CD4-positive, alpha-beta T cell treated with Interleukin-6 for 4 hours (primary cell): ENCODE measurements around the gene EXPH5.
"Not testable (repeated sequence)": the region's sequence is repeated elsewhere in the genome, so short reads cannot be mapped to it uniquely, and the experiment has no call there.

Source experiments
- DNase-seq: peaks from one replicate; pipeline ENCODE4 v3.0.0-alpha.2; 2020; ENCODE audit warnings: mixed read lengths

EXPH5 gene

GRCh38 chr11:108602818-108603217 is 9.2 kb upstream of the EXPH5 start:
- DNase-seq = not testable (repeated sequence)

DNA sequence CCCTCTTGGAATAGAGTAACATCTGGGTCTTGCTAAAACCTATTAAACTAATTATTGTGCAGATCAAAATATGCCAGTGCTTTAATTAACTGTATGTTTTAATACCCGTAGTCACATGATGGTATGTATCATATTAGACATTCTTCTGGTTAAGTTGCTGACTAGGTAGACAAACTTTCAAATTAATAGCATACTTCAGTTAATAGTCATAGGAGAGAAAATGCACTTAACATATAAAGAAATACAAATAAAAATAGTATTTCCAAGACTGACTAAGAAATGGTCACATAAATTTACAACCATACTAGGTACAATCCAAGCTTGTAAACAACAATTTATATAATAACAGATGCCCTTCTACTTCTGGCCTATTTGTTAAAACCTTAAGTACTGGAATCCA is 7.6 kb upstream of the EXPH5 start:
- DNase-seq = no peak

DNA sequence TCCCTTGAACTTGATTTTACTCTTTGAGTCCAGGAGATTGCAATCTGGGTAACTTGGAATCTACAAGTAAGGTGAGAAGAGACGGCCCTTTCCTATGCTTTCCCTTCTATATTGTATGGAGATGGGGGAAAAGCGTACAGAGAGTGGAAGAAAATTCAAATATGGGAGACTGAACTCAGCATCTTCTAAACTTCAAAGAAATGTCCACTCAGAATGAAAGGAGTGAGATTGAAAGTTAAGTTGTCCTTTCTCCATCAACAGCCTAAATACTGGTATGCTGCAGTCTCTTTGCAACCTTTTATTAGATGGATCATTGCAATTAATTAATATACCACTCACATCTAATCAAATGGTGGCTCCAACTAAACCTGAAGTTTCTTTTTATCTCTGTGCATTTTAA is 6.4 kb upstream of the EXPH5 start:
- no peak for DNase-seq

DNA sequence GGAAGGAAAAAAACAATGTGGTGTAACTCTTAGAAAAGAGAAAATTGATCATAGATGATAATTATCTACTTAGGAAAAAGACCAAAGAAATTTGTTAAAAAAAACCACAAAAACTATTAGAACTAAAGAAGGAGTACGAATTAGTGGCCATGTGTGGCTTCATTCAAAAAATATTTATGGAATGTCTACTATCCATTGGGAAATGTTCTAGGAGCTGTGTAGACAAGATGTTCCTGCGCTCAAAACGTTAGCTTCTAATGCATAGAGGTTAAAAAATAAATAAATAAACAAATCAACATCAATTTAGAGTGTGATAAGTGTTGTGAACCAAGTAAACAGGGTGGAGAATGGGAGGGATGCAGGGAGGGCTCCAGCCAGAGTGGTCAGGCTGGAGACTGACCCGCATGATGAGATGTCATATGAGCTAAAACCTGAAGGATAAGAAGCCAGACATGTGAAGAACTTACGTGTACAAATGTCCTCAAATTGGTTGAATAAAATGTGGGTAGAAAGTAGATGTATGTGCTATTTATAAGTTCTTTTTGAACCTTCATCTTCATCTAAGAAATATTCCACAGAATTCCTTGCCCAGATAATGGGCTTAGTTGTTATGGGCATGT is 4.3 kb upstream of the EXPH5 start:
- no peak for DNase-seq

DNA sequence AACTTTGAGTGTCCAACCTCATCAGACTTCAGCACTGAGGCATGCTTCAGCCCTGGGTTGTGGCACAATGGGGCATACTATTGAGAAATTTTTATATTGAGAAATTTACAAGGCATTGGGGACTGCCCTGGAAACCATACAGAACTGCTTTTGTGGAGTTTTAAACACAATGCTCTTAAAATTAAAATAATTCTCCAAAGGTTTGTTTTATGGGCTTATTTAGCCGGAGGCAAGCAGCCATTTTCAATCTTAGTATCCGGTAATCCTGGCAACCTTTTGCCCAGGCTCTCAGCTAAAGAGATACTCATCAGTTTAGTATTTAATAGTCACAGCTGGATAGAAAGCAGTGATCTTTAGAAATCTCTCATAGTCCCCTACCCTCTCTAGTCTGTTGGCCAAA is 3.1 kb upstream of the EXPH5 start:
- DNase-seq = no peak

DNA sequence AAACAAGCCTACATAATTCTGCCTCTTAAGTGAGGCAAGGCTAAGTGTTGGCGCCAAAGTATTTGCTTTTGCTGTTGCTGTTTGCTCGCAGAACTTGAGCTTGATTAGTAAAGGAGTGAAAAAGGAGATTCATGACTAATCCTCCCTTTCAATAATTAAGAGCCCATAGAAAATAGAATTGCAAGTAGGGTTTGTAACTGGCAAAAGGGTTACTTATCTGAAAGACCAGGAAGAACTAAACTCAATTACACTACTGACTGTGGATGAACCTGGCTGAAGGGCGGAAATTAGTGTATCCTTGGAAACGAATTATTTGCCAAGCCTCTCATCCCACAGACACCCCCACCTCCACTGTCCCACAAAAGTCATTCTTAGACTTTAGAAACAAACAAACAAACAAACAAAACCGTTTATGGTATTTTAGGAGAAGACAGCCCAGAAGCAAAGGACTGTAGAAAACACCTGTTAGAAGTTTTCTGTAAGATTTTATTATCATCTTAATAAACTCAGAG is 411 bp upstream of the EXPH5 start:
- DNase-seq = no peak

DNA sequence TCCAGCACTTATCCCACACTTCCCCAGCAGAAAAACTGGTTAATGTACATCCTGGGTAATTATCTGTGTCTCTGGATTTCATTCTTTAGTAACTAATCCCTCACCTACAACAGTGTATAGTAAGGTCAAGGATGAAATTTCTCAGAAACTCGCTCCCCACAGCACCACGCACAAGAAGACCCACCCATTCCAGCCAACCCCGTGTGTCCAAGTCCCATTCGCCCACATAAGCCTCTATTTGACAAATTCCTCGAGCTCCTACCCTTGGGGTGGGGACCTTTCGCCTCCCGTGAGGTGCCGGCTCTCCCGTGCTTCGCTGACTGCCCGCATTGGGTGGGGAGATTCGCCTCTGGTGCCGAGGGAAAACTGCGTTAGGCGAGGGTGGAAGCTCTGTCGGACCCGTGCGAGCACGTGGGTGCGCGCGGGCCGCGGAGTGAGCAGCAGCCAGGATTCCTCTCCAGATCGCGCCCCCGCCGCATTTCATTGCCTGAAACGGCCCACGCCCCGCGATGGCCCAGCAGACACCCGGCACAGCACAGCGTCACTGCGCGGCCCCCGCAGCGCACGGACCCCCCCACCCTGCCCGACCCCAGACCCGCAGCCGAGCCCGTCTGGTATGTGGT is 866 bp downstream of the EXPH5 start:
- DNase-seq = peak; percentile 51

- no peak for DNase-seq
These were observed 1.7 kb downstream of the EXPH5 start for GRCh38 chr11:108591893-108592292.

DNA sequence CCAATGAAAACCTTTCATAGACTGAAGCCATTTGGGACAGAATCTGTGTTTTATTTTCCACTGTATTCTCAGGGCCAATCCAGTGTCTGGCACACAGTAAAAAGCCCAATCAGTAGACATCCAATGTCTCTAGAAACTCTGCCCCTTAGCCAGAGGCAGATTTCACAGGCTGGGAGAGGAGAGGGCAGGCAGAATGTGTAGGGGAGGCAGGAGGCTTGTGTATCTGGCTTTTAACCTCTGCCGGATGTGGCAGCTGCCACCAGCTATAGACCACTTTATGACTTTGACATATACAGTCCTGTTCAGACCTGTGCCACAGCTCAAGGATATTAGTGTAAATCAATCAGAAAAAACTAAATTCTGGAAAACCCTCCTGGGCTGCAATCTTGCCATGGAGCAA is 4.4 kb downstream of the EXPH5 start:
- DNase-seq = no peak

GRCh38 chr11:108588287-108588686 is 5.3 kb downstream of the EXPH5 start:
- no peak for DNase-seq

GRCh38 chr11:108587109-108587508 is 6.5 kb downstream of the EXPH5 start:
- DNase-seq = no peak

GRCh38 chr11:108586600-108586999 is 7.0 kb downstream of the EXPH5 start:
- DNase-seq = no peak

DNA sequence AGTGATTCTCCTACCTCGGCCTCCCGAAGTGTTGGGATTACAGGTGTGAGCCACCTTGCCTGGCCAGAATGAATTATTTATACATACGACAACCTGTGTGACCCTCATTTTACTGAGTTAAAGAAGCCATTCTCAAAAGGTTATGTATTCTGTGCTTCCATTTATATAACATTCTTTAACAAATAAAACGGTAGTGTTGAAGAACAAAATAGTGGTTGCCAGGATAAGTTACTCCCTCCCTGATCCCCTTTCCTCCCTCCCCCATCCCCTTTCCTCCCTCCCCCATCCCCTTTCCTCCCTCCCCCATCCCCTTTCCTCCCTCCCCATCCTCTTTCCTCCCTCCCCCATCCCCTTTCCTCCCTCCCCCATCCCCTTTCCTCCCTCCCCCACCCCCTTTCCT is 7.4 kb downstream of the EXPH5 start:
- DNase-seq = not testable (repeated sequence)

DNA sequence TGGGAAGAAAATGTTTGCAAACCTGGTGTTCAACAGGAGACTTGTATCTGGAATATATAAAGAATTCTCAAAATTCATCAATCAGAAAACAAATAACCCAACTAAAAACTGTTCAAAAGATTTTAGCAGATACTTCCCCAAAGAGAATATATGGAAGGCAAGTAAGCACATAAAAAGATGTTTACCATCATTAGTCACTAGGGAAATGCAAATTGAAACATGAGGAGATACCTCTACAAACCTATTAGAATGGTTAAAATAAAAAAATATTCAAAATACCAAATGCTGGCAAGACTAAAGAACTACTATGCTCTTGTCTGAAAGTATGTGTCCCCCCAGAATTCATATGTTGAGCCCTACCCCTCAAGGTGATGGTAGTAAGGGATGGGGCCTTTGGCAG is 8.6 kb downstream of the EXPH5 start:
- no peak for DNase-seq

DNA sequence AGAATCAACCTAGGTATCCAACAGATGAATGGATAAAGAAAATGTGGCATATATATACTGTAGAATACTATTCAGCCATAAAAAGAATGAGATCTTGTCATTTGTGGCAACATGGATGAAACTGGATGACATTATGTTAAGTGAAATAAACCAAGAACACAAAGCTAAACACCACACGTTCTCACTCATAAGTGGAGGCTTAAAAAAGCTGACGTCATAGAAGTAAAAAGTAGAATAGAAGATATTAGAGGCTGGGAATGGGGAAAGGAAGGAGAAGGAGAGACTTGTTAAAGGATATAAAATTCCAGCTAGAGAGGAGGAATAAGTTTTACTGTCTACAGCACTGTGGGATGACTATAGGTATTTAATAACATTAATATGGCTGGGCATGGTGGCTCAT is 12.9 kb downstream of the EXPH5 start:
- no peak for DNase-seq

DNA sequence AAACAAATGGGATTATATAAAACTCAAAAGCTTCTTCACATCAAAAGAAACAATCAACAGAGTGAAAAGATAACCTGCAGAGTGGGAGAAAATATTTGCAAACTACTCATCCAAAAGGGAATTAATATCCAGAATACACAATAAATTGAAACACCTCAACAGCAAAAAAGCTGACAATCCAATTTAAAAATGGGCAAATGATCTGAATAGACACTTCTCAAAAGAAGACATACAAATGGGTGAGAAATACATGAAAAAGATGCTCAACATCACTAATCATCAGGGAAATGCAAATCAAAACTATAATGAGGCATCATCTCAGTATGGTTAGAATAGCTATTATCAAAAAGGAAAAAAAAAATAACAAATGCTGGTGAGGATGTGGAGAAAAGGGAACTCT is 13.5 kb downstream of the EXPH5 start:
- DNase-seq = no peak

DNA sequence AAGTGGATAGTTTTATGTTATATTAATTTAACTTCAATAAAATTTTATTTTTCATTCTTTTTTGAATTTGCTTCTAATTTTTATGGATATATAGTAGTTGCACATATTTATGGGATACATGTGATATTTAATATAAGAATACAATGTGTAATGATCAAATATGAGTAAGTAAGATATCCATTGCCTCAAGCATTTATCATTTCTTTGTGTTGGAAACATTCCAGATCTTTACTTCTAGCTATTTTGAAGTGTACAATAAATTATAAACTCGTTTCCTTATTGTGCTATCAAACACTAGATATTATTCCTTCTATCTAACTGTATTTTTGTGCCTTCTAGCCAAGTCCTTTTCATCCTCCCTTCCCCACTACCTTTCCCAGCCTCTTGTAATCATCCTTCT is 17.0 kb downstream of the EXPH5 start:
- DNase-seq = no peak

DNA sequence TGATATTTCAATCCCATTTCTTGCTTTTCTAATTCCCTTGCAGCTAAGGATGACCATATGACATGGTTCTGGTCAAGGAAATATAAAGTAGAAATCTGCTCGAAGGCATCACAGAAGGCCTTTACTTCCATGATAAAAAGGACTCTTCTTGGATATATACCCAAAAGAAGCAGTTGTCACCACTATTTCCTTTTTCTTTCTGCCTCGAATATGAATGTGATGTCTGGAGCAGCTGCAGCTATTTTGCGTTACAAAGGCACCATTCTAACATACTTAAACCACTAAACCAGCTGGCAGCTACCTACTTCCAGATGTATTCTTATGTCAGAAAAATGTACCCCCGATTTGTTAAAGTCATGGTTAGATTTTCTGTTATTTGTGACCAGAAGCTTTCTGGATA is 18.9 kb downstream of the EXPH5 start:
- no peak for DNase-seq

DNA sequence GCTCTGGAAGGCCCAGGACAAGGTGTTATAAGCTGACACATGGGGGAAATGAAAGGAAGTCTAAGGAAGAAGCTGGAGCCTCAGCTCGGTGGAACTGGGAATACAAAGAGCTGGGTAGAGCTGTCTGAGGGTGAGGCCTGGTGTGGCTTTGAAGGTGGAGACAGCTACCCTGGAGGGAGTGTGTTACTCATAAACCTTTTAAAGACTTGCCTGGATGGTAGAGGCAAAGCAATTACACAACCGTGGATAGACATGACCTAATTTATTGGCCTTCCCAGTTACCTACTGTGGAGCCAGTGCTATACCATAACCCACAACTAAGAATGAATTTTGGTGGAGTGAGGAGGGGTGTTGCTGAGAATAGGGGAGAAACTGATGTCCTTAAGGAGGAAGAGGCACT is 22.6 kb downstream of the EXPH5 start:
- DNase-seq = no peak

GRCh38 chr11:108569896-108570295 is 23.7 kb downstream of the EXPH5 start:
- no peak for DNase-seq

DNA sequence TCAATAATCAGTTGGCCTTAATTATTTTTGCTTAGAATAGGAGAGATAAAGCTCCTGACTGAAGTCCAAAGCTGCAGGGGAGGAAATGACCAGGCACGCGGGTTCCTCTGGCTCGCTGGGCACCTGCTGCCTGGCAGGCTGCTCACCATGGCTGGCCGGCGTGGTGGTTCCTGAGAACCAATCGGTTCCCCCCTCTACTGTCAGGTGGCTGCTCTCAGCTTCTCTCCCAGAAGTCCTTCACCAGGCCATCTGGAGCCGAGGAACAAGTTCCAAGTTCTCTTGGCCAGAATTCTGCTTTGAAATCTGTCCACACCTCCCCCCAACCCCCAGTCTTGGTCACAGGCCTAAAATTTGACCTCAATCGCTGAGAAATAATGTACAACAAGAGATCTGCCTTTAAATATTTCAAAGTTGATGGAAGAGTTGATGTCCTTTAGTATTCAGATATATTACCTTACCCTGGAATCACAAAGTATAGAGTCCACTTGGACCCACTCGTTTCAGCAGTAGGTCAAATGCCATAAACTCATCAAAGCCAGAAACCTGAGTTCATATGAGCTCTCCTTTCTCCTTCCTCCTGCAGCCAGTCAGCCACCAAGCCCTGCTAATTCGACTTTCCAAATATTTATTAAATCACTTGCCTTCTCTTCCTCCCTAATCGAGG is 25.2 kb downstream of the EXPH5 start:
- DNase-seq = no peak

DNA sequence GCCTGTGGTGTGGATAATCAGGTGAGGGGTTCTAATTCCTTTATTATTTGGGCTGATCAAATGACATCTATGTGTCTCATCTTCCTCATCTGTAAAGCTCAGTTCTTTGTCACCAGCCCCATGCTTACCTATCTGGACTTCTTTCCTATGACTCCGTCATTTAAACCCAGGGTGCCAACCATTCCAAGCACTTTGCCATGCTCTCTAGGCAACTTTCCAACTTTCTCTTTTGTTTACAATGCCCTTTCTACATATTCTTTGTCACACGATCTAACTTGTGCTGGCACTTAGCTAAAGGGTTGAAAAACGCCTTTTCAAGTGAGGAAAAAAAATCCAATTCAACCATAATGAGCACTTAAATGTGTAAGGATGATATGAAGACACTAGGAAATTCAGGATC is 27.9 kb downstream of the EXPH5 start:
- no peak for DNase-seq

DNA sequence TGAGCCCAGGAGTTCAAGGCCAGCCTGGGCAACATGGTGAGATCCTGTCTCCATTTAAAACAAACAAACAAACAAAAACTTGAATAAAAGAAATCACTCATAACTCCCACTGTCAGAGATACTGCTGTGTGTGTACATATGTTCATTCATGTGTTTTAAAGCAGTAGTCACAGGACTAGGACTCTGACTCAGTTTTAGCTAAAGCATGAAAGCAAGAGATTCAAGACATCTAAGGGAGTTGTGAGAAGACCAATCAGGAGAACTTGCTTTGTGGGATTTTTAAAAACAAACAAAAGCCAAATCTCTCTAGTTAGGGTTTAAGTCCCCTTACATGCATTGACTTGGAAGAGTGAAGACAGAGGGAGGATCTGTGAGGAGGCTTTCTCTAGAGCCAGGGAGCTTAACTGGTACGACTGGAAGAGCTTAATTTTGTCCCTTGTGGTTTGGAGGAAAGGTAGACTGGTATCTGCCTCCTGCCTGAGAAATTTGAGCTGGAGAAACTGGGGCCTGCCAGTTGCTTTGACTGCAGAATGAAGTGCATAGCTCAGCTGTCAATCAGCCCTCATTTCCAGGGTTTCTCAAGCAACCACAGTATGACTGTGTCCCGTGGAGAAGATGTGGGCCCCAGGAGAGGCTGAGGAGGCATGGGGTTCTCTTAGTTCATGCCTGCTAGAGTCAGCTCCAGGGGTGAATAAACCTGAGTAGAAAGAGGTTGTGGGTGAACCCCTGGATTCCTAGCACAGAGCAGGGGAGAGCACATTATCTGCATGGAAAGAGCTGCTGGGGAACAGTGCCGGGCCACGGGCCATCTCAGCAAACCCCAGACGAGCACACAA is 30.6 kb downstream of the EXPH5 start:
- DNase-seq = no peak
